OCI-LY7 (cell line): ENCODE results near the gene IRS1.

Experiments used
- CTCF ChIP-seq: fragments of 200-600 bp; sonication (generic); conservative IDR thresholded peaks from 2 replicates; pipeline ENCODE4 v1.5.1; 2014; ENCODE audit warnings: mild to moderate bottlenecking, antibody characterized with exemption, low read length, moderate library complexity, mixed read lengths
- EZH2phosphoT487 ChIP-seq: fragments of 200-600 bp; sonication (generic); IDR thresholded peaks from 2 replicates; pipeline ENCODE4 v1.6.1; 2018; ENCODE audit warnings: low read depth, borderline replicate concordance, mild to moderate bottlenecking, mixed run types, antibody characterized with exemption, low read length, moderate library complexity, mixed read lengths

GRCh38 chr2:226738191-226738820 lies 61.3 kb downstream of the IRS1 start:
- TF ChIP-seq CTCF (no peak), EZH2phosphoT487 (no peak)
